Suprapubic skin (tissue), 4 donors: ENCODE measurements around the gene CALN1.

Source experiments
- EP300 ChIP-seq: sonication (generic); formaldehyde crosslinking; IDR thresholded peaks from one replicate; pipeline ENCODE4 v1.6.1; 2017; ENCODE audit warnings: antibody characterized with exemption
- POLR2A ChIP-seq, 2 donors: fragments of 450-650 bp; IDR thresholded peaks; one replicate each; pipeline ENCODE4 v1.6.1; 2017; ENCODE audit warnings: antibody characterized with exemption in 2 of 2, mild to moderate bottlenecking in 2 of 2, moderate library complexity in 2 of 2
- POLR2AphosphoS5 ChIP-seq, 3 donors: sonication (generic); formaldehyde crosslinking; IDR thresholded peaks; one replicate each; pipeline ENCODE4 v1.6.1; 2017; ENCODE audit warnings: antibody characterized with exemption in 3 of 3
- TF ChIP-seq, protein P1 (sequence below), 2 donors: fragments of 200-600 bp in 1 of 2; fragments of 450-650 bp in 1 of 2; sonication (generic) in 1 of 2; IDR thresholded peaks; one replicate each; pipeline ENCODE4 v1.5.1; 2016 to 2019; ENCODE audit warnings: antibody characterized with exemption in 2 of 2, mild to moderate bottlenecking in 1 of 2, moderate library complexity in 1 of 2

DNA sequence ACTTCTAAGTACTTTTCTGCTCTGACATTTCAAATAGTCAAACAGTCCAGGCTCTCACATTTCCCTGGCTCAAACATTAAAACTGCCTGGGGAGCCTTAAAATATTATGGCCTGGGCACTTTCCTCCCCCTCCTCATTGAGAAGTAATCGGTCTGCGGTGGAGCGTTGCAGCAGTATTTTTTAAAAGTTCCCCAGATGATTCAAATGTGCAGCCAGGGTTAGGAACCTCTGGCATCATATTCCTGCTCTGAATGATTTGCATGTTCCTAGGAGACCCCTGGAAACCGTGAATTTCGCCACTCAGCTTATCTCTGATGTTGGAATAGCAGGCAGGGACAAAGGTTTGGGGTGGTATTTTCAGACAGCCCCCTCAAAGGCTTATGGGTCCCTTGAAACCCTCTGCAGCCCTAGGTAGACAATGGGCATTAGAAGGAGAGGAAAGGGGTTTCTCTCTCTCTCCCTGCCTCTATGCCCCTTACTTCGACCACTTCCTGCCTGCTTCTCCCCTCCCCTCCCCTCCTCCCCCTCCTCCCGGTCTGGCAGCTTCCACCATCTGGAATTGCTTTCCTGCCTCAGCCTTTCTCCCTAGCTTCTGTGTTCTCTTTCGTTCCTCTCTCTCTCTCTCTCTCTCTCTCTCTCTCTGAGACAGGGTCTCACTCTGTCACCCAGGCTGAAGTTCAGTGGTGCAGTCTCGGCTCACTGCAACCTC, 658.0 kb downstream of the CALN1 start:
- TF ChIP-seq, protein P1, sequence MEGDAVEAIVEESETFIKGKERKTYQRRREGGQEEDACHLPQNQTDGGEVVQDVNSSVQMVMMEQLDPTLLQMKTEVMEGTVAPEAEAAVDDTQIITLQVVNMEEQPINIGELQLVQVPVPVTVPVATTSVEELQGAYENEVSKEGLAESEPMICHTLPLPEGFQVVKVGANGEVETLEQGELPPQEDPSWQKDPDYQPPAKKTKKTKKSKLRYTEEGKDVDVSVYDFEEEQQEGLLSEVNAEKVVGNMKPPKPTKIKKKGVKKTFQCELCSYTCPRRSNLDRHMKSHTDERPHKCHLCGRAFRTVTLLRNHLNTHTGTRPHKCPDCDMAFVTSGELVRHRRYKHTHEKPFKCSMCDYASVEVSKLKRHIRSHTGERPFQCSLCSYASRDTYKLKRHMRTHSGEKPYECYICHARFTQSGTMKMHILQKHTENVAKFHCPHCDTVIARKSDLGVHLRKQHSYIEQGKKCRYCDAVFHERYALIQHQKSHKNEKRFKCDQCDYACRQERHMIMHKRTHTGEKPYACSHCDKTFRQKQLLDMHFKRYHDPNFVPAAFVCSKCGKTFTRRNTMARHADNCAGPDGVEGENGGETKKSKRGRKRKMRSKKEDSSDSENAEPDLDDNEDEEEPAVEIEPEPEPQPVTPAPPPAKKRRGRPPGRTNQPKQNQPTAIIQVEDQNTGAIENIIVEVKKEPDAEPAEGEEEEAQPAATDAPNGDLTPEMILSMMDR (IDR thresholded peaks at IDR 0.05), result no peak
- no peak for TF ChIP-seq POLR2A (IDR thresholded peaks at IDR 0.05)
- no peak for TF ChIP-seq POLR2AphosphoS5 (IDR thresholded peaks at IDR 0.05)
- no peak for TF ChIP-seq EP300
